ENCODE results near the gene OR5H14. TPM values are rescaled to one million over a fixed set of nuclear protein-coding genes. Genes with fewer than 3 reads are reported as not detected.

The OR5H14 gene
- total and polyA plus RNA-seq, 2 of the 13 experiments (the other 11 are each of a cell fraction or from before 2014, with no cell fraction given), result not detected

GRCh38 chr3:98115717-98116116, 31.6 kb upstream of the OR5H14 start:
- no peak for DNase-seq (ENCODE audit: low spot score)
- Histone ChIP-seq H2AFZ (ENCODE audit: low read length) (no peak overlapping the region), H3K27ac (ENCODE audit: extremely low read length, insufficient read depth, low read length) (no peak overlapping the region), H3K27me3 (ENCODE audit: control insufficient read depth in 1 of 2, insufficient read depth in 2 of 2, low read length in 2 of 2) (no peaks in the 10 kb centered on the region), H3K79me2 (ENCODE audit: insufficient read depth, low read length) (no peaks in the 10 kb centered on the region), H3K9ac (ENCODE audit: insufficient read depth, low read depth, low read length) (no peak overlapping the region), H4K20me1 (ENCODE audit: insufficient read depth, low read length) (no peaks in the 10 kb centered on the region), H3K9me3 (ENCODE audit: low read length) (no peaks in the 10 kb centered on the region), H3K36me3 (replicated peaks in 1 of 2; ENCODE audit: control insufficient read depth in 1 of 2, insufficient read depth in 2 of 2, low read length in 2 of 2) (no peaks in the 10 kb centered on the region), H3K4me1 (ENCODE audit: insufficient read depth, low read length) (no peaks in the 10 kb centered on the region), H3K4me3 (replicated peaks in 1 of 3; ENCODE audit: insufficient read depth in 1 of 3, low read depth in 2 of 3, low read length in 3 of 3) (no peak overlapping the region), H3K4me2 (ENCODE audit: low read depth, low read length) (no peak overlapping the region)
- CTCF ChIA-PET (ENCODE audit: low intra/inter-chr PET ratio, low total read pairs), result no interaction called here
- no peak for FAIRE-seq
- in situ Hi-C loops (cut with HindIII; ENCODE audit: extremely low pct_ligation_motif_present, low pct_unique_long_range_greater_than_20kb) (no loop called here), intact Hi-C loops (cut with micrococcal nuclease; ENCODE audit: unreplicated experiment) (no loop called here)
- POLR2A ChIA-PET, result no interaction called here
- ATAC-seq, result no peak
- no peak for TF ChIP-seq ZNF549 (CRISPR knock-in tag; IDR thresholded peaks at IDR 0.05)
- BruUV-seq (replicated peaks), result no TSS peak
- 51% methylated on average over 1 of the region's 1 CpG for WGBS (ENCODE audit: low lambda C conversion rate)

- in situ Hi-C loops (cut with HindIII; ENCODE audit: extremely low pct_ligation_motif_present, low pct_unique_long_range_greater_than_20kb) (no loop called here), intact Hi-C loops (cut with micrococcal nuclease; ENCODE audit: unreplicated experiment) (no loop called here)
- no peak within 1 kb of the TSS for H2AFZ ChIP-seq (ENCODE audit: low read length)
- no peak within 1 kb of the TSS for H3K9ac ChIP-seq (ENCODE audit: insufficient read depth, low read depth, low read length)
- no peak for TF ChIP-seq ZBTB21 (CRISPR knock-in tag; IDR thresholded peaks at IDR 0.05)
- no peak for TF ChIP-seq MIER3 (CRISPR knock-in tag; IDR thresholded peaks at IDR 0.05; ENCODE audit: borderline replicate concordance)
- TF ChIP-seq EEA1 (CRISPR knock-in tag; IDR thresholded peaks at IDR 0.05; ENCODE audit: borderline replicate concordance), result no peak
- no peak for TF ChIP-seq ADNP (CRISPR knock-in tag; IDR thresholded peaks at IDR 0.05)
- no peak for TF ChIP-seq LRRFIP1 (CRISPR knock-in tag; conservative IDR thresholded peaks at IDR 0.05)
- TF ChIP-seq CAMTA2 (CRISPR knock-in tag; IDR thresholded peaks at IDR 0.05; ENCODE audit: borderline replicate concordance), result no peak
- TF ChIP-seq BCLAF1 (IDR thresholded peaks at IDR 0.05), result no peak
- no peak for TF ChIP-seq PCBP2 (optimal IDR thresholded peaks at IDR 0.05; ENCODE audit: low read depth, low read length, poor library complexity, severe bottlenecking)
- no peak for TF ChIP-seq TEAD2 (CRISPR knock-in tag; IDR thresholded peaks at IDR 0.05)
- no peak for TF ChIP-seq NFIC (IDR thresholded peaks at IDR 0.05; ENCODE audit: low read length)
- no peak for TF ChIP-seq SP2 (CRISPR knock-in tag; IDR thresholded peaks at IDR 0.05)
- no peak for TF ChIP-seq ZNF777 (CRISPR knock-in tag; IDR thresholded peaks at IDR 0.05)
- ChIA-PET CTCF (ENCODE audit: low intra/inter-chr PET ratio, low total read pairs) (no interaction called here), POLR2A (no interaction called here)
- H3K79me2 ChIP-seq (ENCODE audit: insufficient read depth, low read length), result no peaks in the 10 kb centered on the region
- no peaks in the 10 kb centered on the region for H3K9me3 ChIP-seq (ENCODE audit: low read length)
- H3K27me3 ChIP-seq (ENCODE audit: control insufficient read depth in 1 of 2, insufficient read depth in 2 of 2, low read length in 2 of 2), result no peaks in the 10 kb centered on the region
- 0% methylated on average over 1 of the region's 1 CpG for WGBS (ENCODE audit: low lambda C conversion rate)
- H3K4me1 ChIP-seq (ENCODE audit: insufficient read depth, low read length), result no peaks in the 10 kb centered on the region
- ATAC-seq (no peak), FAIRE-seq (no peak), DNase-seq (ENCODE audit: low spot score) (no peak)
- BruUV-seq (replicated peaks), result no TSS peak
- no peak within 1 kb of the TSS for H3K4me3 ChIP-seq (replicated peaks in 1 of 3; ENCODE audit: insufficient read depth in 1 of 3, low read depth in 2 of 3, low read length in 3 of 3)
- no peak within 1 kb of the TSS for H3K4me2 ChIP-seq (ENCODE audit: low read depth, low read length)
- H3K36me3 ChIP-seq (replicated peaks in 1 of 2; ENCODE audit: control insufficient read depth in 1 of 2, insufficient read depth in 2 of 2, low read length in 2 of 2), result no peaks in the 10 kb centered on the region
- no peak within 1 kb of the TSS for H3K27ac ChIP-seq (ENCODE audit: extremely low read length, insufficient read depth, low read length)
- no peaks in the 10 kb centered on the region for H4K20me1 ChIP-seq (ENCODE audit: insufficient read depth, low read length)
These were observed 16.9 kb upstream of the OR5H14 start, which contains the start of gene OR5H1 for GRCh38 chr3:98130421-98130820. OR5H1 (plus strand) TSS chr3:98130721; CDS start chr3:98132698, 1,977 bp downstream.
